Tibial nerve (tissue), 4 donors: ENCODE results near the gene CUTC. TPM values are rescaled to one million over a fixed set of nuclear protein-coding genes. Genes with fewer than 3 reads are reported as not detected.

Source experiments
- DNase-seq, 2 donors: peaks; one replicate each; pipeline ENCODE4 v3.0.0-alpha.2; 2019; ENCODE audit warnings: low spot score in 2 of 2
- H3K27ac ChIP-seq, 4 donors: fragments of 200-600 bp; sonication (generic) in 3 of 4; one replicate each; pipeline ENCODE4 v1.5.1; 2017 to 2019; ENCODE audit warnings: mild to moderate bottlenecking in 1 of 4
- H3K27me3 ChIP-seq, 2 donors: fragments of 200-600 bp; sonication (generic) in 1 of 2; one replicate each; pipeline versions ENCODE4 v1.5.1 to v1.6.0; 2017 to 2019
- H3K36me3 ChIP-seq, 3 donors: fragments of 200-600 bp; sonication (generic); one replicate each; pipeline ENCODE4 v1.5.1; 2018 to 2019
- H3K4me1 ChIP-seq, 4 donors: fragments of 200-600 bp; sonication (generic) in 3 of 4; one replicate each; pipeline ENCODE4 v1.5.1; 2017 to 2019
- H3K4me3 ChIP-seq, 4 donors: fragments of 200-600 bp; sonication (generic) in 3 of 4; one replicate each; pipeline ENCODE4 v1.5.1; 2017 to 2019; ENCODE audit warnings: mild to moderate bottlenecking in 1 of 4, moderate library complexity in 1 of 4
- H3K9me3 ChIP-seq, 4 donors: fragments of 200-600 bp; sonication (generic) in 3 of 4; one replicate each; pipeline ENCODE4 v1.5.1; 2017 to 2019
- CTCF ChIP-seq, 5 experiments: fragments of 200-600 bp in 3 of 5; fragments of 450-650 bp in 2 of 5; sonication (generic) in 3 of 5; IDR thresholded peaks; one replicate each; pipeline ENCODE4 v1.5.1; 2016 to 2019; ENCODE audit warnings: antibody characterized with exemption in 5 of 5, mild to moderate bottlenecking in 3 of 5, moderate library complexity in 2 of 5
- EP300 ChIP-seq, 2 donors: sonication (generic); formaldehyde crosslinking; IDR thresholded peaks; one replicate each; pipeline ENCODE4 v1.6.1; 2017; ENCODE audit warnings: antibody characterized with exemption in 2 of 2, mild to moderate bottlenecking in 1 of 2
- POLR2A ChIP-seq, 2 donors: fragments of 450-650 bp; IDR thresholded peaks; one replicate each; pipeline ENCODE4 v1.6.1; 2017; ENCODE audit warnings: antibody characterized with exemption in 2 of 2, mild to moderate bottlenecking in 2 of 2, moderate library complexity in 2 of 2
- WGBS, 2 donors: methylation state at CpG; one replicate each; pipeline ENCODE4 v1.1.5; 2018; 5-methylcytosine and 5-hydroxymethylcytosine counted together
- total RNA-seq, 4 donors: library from RNA; depleted of rRNA; stranded (reverse); fragments of >200 nt; gene quantifications; one replicate each; pipeline ENCODE4 v1.1.0, GENCODE V29; 2016

Gene CUTC
- total RNA-seq, 4 donors from 2014 or later, result 21.9 to 55.7 (median 40.1) TPM

GRCh38 chr10:99693933-99694583 lies 38.0 kb upstream of the CUTC start:
- Histone ChIP-seq H3K36me3 (peaks cover 0 to 57% (median 9%) of the 10 kb centered on the region in 3 donors), H3K4me1 (no peaks in the 10 kb centered on the region), H3K4me3 (no peak overlapping the region), H3K27me3 (no peaks in the 10 kb centered on the region), H3K27ac (no peak overlapping the region), H3K9me3 (no peaks in the 10 kb centered on the region)
- DNase-seq, result no peak
- TF ChIP-seq CTCF (IDR thresholded peaks at IDR 0.05) (no peak), POLR2A (IDR thresholded peaks at IDR 0.05) (no peak), EP300 (IDR thresholded peaks at IDR 0.05) (no peak)
- WGBS, 2 donors, result 73 to 77% methylated on average over 3 of the region's 3 CpGs

- DNase-seq, result no peak
- Histone ChIP-seq H3K27ac (no peak overlapping the region), H3K27me3 (no peaks in the 10 kb centered on the region), H3K4me3 (no peak overlapping the region), H3K36me3 (peaks cover 0 to 73% (median 9%) of the 10 kb centered on the region in 3 donors), H3K4me1 (no peaks in the 10 kb centered on the region), H3K9me3 (no peaks in the 10 kb centered on the region)
- 89 to 91% methylated on average over 6 of the region's 6 CpGs for WGBS, 2 donors
- TF ChIP-seq POLR2A (IDR thresholded peaks at IDR 0.05), result no peak
- no peak for TF ChIP-seq EP300 (IDR thresholded peaks at IDR 0.05)
- no peak for TF ChIP-seq CTCF (IDR thresholded peaks at IDR 0.05)
These were observed 36.3 kb upstream of the CUTC start for GRCh38 chr10:99695761-99696160.

- 80 to 87% methylated on average over 8 of the region's 8 CpGs for WGBS, 2 donors
- no peak for TF ChIP-seq CTCF (IDR thresholded peaks at IDR 0.05)
- TF ChIP-seq EP300 (IDR thresholded peaks at IDR 0.05), result no peak
- TF ChIP-seq POLR2A (IDR thresholded peaks at IDR 0.05), result no peak
- H3K27ac ChIP-seq, result no peak overlapping the region
These were observed 33.4 kb upstream of the CUTC start for GRCh38 chr10:99698504-99699080.

GRCh38 chr10:99700649-99701048 lies 31.4 kb upstream of the CUTC start:
- Histone ChIP-seq H3K36me3 (peaks cover 0 to 95% (median 6%) of the 10 kb centered on the region in 3 donors), H3K27ac (no peak overlapping the region)
- 78 to 83% methylated on average over 4 of the region's 4 CpGs for WGBS, 2 donors

More at GRCh38 chr10:99698504-99699080, 33.4 kb upstream of the CUTC start:
- no peak for DNase-seq
- Histone ChIP-seq H3K9me3 (no peaks in the 10 kb centered on the region), H3K27me3 (no peaks in the 10 kb centered on the region), H3K4me1 (no peaks in the 10 kb centered on the region), H3K36me3 (peaks cover 0 to 79% (median 6%) of the 10 kb centered on the region in 3 donors), H3K4me3 (no peak overlapping the region)

More at GRCh38 chr10:99700649-99701048, 31.4 kb upstream of the CUTC start:
- H3K4me1 ChIP-seq, result no peaks in the 10 kb centered on the region
- H3K4me3 ChIP-seq, result no peak overlapping the region
- no peak for DNase-seq
- H3K9me3 ChIP-seq, result no peaks in the 10 kb centered on the region
- TF ChIP-seq POLR2A (IDR thresholded peaks at IDR 0.05), result no peak
- TF ChIP-seq CTCF (IDR thresholded peaks at IDR 0.05), result no peak
- TF ChIP-seq EP300 (IDR thresholded peaks at IDR 0.05), result no peak
- H3K27me3 ChIP-seq, result no peaks in the 10 kb centered on the region
